HG02678 (cell line): ENCODE results near the gene CFAP97D2.
A peak's percentile ranks its signal among the peaks of the same experiment; 100 is the strongest.
"Not testable (repeated sequence)": the region's sequence is repeated elsewhere in the genome, so short reads cannot be mapped to it uniquely, and the experiment has no call there.

Experiments used
- ATAC-seq: cut with Tn5 transposase; IDR thresholded peaks from one replicate; pipeline ENCODE4 v1.9.1; 2021; ENCODE audit warnings: mild to moderate bottlenecking, moderate library complexity; ENCODE audit not compliant: unreplicated experiment

CFAP97D2 gene

DNA sequence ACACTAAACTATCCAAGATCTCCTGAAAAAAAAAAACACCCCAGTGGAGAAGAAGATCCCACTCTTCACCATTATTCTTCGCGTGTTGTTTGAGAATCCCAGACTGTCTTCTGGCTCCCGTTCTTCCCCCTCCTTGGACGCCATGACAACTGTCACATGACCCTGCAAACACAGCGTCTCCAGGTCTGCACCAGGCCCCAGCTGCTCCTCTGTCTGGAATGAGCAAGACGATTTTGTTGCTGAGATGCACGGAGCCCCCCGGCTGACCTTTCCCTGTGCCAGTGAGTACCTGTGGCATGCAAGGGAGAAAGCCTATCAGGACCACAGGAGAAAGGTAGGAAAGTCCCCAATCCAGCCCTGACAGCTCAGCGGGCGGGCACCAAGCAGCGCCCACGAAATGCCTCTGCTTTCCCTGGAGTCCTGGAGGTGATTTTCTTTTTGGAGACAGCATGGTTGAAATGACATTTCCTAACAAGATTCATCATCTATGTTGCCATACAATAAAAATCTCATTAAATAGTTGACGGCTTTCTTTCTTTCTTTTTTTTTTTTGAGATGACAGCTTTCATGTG, at the start of gene CFAP97D2:
TSS of gene CFAP97D2 (plus strand) at position 171 of the 572 bp plus-strand sequence. CDS start at position 245, 74 bp downstream.
- no peak for ATAC-seq

DNA sequence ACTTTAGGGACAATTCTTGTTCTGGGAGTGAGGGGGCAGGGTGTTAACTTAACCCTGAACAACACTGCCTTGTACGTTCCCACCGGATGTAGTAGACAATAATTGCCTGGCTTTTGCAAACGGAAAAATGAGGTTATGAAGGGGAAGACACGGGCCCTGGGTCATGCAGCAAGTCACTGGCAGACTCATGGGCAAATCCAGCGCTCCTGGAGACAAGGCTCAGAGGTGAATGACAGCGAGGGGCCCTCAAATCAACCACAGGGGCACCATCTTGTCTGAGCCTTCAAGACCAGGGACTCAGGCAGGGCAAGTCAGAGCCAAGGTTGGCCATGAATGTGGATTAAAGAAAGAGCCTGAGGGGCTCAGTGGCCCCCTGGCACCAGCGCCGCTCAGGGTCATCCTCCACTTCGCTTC, 49.4 kb upstream of the CFAP97D2 start:
- ATAC-seq: no peak

DNA sequence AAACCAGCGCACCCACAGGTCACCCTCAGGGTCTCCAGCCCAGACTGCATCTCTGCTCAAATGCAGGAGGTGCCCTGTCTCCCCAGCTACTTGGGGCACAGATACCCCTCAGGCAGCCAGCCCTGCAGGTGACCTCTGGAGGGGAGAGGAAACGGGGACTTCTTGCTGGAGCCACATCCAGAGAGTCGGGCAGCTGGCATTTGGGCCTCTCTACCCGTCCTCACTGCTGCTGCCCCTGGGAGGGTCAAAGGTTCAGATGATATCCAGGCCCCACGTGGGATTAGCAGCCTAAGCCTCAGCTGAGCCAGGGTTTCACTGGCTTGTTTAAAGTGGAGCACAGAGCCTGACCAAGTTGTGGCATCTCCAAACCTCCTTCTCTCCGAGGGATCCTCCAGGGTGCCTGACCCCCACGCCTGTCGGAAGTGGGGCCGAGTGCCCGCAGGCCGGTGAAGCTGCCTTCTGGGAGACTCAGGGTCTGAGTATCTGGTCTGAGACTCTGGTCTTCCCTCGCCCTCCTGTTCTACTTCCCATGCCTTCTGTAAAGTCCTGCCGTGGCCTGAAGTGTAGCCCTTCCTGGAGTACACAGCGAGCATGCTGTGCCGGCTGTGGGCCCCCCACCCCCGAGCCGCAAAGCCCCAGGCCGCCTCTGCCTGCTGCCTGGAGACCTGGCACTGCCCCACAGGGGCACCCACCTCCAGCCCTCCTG, 48.8 kb upstream of the CFAP97D2 start:
- ATAC-seq: no peak

DNA sequence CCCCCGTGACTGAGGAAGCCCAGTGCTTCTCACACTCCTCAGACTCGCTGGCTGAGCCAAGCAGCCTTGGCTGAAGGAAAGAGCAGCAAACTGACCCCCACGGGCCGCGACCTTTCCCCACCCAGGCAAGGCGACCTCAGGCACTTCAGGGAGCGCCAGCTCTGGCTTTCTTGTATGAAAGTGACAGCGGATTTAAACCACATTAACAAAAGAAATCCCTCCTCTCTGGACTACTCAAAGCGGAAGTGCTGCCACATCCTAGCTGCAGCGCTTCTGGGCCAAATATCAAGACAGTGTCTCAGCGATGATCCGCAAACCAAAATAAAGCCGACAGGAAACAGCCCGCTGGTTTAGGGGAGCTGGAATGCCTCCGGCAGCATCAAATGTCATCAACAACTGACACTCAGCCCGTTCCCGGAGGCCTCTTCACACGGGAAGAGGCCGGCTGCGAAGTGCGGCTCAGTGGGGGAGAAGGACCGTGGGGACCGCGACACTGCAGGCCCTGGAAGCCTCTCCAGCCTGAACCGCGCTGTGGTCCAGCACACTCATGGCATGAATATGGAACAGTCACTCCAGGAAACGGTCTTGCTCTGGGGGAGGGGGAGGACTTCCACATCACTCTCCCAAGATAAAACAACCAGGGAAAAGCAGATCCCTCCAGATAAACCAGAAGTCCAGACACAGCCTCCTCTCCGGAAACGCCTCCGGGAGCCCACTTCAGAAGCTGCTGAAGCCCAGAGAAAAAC, 48.0 kb upstream of the CFAP97D2 start:
- no peak for ATAC-seq

DNA sequence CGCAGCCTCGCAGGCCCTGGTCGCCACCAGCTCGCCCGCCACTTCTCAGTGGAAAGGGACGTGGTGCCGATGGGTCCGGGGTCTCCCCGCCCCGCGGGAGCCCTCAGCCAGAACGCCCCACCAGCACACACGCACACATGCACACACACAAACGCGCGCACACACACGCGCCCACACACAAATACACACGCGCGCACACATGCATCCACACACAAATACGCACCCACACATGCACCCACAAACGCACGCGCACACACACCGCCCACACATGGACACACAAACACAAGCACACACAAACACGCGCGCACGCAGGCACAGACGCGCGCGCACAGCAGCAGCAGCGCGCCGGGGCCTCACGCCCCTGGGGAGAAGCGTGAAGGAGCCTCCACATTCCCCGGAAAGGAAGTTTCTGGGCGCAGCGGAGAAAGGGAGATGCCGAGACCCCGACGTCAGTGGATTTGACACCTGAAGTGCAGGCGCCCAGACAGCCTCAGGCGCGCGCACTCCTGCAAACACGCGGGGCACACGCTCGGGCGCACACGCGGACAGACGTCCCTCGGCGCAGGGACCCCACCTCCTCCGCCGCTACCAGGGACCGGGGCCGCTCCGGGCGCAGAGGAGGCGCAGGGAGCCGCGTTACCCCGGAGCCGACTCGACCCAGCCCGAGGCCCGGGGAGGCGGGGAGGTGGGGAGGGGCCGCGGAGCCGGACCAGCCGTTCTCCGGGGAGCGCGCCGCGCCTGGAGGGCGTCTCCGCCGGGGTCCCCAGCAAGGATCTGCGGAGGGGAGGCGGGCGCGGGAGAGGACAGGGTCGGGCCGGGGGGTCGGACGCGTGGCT, 47.3 kb upstream of the CFAP97D2 start:
- peak; percentile 4 for ATAC-seq

DNA sequence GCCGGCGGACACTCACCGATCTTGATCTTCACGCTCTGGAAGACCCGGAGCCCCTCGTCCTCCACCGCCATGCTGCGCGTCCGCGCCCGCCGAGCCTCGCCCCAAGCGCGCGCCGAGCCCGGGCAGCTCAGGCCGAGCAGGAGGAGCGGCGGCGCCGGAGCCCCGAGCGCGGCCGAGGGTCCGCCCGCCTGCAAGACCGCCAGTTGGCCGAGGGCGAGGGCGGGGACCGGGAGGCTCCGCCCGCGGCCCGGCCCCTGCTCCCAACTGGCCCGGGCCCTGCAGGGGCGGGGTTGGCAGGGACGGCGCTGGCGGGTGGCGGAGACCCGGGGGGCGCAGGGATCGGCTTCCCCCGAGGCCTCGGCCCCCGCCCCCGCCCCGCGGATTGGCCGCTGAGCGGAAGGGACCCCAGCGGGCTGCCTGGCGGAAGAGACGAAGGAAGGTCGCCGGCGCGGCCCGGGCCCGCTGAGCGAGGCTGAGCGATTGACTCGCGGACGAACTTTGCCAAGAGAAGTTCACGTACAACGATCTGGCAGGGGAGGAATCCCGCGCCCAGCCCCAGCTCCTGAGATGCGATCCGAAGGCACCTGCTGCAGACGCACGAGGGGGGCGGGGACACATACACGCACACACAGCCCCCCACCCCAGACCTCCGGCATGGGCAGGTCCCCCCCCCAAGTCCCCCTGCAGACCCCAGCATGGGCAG, 46.5 kb upstream of the CFAP97D2 start, which contains the start of gene RASA3:
TSS of gene RASA3 (minus strand) at position 205 of the 703 bp plus-strand sequence. CDS start at position 71, 134 bp downstream.
- ATAC-seq: peak; percentile 65

DNA sequence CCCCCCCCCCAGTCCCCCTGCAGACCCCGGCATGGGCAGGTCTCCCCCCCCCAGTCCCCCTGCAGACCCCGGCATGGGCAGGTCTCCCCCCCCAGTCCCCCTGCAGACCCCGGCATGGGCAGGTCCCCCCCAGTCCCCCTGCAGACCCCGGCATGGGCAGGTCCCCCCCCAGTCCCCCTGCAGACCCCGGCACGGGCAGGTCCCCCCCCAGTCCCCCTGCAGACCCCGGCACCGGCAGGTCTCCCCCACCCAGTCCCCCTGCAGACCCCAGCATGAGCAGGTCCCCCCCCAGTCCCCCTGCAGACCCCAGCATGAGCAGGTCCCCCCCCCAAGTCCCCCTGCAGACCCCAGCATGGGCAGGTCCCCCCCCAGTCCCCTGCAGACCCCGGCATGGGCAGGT, 45.9 kb upstream of the CFAP97D2 start:
- ATAC-seq: not testable (repeated sequence)

DNA sequence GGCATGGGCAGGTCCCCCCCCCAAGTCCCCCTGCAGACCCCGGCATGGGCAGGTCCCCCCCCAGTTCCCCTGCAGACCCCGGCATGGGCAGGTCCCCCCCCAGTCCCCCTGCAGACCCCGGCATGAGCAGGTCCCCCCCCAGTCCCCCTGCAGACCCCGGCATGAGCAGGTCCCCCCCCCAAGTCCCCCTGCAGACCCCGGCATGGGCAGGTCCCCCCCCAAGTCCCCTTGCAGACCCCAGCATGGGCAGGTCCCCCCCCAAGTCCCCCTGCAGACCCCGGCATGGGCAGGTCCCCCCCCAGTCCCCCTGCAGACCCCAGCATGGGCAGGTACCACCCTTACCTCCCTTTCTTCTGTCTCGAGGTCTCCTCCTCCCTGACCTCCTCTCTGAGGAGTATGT, 45.5 kb upstream of the CFAP97D2 start:
- ATAC-seq: not testable (repeated sequence)

DNA sequence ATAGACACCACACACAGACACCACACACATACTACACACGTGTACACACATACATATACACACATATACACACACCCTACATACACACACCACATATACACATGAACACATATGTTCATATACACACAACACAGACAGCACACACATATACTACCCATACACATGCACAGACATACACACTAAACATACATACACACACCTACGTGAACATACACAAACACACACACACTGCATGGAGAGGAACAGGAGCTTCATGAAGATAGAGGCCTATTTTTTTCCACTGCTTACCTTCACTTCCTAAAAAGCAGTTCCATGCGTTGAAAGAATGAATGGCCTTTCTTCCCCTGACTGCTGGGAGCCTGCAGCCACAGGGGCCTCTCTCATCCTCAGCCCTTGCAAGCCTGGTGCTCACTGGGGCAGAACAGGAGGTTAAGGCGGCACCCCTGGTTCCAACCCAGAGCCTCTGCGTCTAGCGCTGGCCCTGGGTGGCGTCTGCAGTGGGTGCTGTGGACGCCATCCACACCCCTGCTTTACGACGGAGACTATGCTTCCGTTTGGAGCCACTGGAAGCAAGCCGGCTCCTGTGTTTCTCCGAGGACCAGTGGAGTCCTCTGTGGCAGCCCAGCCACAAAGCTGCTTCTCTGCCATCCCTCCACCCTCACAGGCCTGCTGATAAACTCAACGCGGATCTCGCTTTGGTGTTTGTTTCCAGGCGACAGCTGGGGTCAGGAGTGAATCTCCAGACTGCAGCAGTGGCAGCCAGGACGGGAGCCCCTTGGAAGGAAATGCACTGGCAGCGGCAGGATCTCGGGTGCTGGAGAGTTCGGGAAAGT, 44.7 kb upstream of the CFAP97D2 start:
- no peak for ATAC-seq

DNA sequence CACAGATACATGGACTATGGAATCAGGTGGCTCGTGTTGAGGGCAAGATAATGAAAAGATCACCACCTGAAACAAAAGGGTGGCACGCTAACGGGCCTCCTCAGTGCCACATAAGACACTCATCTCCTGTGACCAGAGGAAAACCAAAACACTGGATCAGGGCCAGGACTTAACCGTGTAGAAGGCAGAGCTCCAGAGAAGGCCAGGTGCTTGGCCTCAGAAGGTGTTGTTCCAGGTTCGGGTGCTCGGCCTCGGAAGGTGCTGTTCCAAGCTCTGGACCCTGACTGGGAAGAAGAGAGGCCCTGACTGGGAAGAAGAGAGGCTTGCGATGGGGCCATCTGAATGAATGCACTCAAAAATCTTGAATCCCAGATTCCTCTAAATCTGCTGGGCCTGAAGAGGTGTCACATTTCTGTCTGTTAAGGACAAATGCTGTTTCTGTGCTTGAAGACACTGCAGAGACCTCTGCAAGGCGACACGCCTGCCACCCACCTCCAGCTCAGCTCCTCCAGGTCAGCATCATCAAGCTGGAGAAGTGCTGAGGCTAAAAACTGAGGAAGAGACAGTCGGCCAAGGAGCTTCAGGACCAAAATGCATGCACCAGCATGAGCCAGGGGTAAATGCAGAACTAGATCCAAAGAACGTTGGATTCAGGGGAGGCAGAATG, 44.0 kb upstream of the CFAP97D2 start:
- ATAC-seq: no peak

DNA sequence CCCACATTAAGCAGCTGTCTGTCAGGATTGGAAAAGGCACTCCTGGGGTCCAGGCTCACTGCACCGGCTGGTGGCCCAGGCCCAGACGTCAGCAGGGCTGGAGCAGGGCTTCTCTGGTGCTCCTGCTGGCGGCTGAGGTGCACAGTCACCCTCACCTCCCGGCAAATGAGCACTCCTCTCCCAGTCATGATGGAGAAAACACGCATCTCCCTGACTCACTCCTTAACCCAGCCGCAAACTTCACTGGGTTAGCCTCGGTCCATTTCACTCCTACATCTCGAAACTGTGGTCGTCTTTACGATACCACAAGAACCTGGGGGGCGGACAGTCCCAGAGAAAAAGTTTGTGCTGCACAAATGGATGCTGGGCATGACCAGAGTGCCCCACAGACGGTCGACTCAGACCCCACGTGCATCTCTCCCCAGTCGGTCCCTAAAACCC, 43.3 kb upstream of the CFAP97D2 start:
- ATAC-seq: no peak

DNA sequence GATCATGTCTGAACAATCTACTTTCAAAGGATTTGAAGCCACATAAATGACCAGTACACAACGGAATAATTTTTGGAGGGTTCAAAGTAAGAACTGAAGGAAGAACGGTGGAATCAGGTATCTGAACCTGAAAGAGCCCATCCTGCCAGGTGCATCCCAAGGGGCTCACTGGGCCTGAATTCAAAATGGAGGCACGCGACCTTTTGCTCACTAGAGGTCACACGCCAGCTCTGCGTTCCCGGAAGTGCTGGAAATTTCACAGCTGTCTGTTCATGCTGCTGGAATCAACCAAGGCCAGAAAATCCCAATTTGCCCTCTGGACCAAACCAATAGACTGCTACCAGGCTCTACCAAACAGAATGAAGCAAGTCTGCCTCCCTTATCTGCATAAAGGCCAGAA, 42.5 kb upstream of the CFAP97D2 start:
- ATAC-seq: no peak

DNA sequence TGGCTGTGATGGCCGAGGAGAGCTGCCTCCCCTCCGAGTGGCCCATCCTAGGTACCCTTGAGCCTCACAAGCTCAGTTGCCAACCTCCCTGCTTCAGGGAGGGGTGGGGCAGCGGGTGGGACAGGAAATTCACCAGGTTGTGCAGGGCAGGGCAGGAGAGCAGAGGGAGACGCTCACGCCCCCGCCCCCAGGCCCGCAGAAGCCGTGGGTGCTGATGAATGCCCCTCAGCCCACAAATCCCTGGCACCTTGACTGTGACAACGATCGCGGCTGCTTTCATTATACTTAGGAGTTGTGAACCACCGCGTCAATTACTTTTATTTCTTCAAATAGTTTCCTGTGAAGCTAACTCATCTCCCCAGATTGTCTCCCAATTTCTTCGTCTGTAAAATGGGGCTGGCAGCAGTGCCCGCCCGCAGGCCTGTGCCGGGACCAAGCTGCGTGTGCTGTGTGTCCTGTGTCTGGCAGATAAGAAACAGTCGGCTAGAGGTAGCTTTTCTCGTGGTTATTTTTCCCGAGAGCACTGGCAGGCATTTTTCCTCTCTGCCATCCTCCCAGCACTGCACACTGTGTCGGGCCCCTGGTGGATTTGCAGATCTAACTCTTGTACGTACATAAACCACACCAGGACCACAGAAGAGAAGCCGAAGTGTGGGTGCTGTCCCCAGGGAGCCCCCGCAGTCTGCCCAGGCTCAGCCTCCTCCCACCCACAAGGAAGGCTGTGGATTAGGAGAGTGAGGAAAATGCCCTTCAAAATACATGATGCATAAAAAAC, 38.7 kb upstream of the CFAP97D2 start:
- no peak for ATAC-seq

DNA sequence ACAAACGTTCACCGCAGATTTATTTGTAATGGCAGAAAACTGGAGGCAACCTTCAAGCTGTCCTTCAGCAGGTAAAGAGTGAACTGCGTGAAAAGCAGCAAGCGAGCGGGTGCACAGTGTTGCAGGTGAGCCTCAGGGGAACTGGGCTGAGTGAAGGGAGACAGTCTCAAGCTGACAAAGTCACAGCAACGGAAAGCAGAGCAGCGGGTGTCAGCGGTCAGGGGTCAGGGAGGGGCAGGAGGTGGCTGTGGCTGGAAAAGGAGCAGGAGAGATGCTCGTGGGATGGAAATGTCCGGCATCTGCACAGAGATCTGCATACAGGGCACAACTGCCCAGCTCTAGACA, 38.2 kb upstream of the CFAP97D2 start:
- ATAC-seq: no peak

DNA sequence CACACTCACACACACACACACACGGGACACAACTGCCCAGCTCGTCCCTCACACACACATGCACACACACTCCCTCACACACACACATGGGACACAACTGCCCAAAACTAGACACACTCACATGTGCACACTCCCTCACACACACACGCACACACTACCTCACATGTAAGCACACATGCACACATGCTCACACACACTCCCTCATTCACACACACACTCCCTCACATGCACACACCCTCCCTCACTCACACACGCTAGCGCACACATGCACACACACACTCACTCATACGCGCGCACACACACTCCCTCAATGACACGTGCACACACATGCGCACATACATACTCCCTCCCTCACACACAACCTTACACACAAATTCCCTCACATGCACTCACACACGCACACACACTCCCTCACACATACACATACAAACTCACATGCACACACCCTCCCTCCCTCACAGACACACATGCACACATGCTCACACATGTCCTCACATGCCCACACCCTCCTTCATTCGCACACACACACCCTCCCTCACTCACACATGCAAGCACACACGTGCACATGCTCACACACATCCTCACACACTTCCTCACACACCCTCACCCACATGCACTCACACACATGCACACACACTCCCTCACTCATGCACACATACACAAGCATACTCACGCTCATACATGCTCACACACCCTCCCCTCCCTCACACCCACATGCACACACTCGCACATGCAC, 37.6 kb upstream of the CFAP97D2 start:
- no peak for ATAC-seq

DNA sequence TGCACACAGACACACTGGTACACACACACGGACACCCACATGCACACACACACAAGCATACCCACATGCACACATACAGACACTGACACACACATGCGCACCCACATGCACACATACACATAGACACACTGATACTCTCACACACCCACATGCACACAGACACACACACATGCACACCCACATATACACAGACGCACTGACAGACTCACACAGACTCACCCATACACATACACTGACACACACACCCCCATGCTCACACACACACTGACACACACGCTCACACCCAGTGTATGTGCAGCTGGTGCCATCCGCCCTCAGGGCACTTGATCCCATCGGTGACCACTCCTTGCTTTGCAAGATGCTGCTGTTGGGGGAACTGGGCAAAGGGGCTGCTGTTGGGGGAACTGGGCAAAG, 36.9 kb upstream of the CFAP97D2 start:
- no peak for ATAC-seq

DNA sequence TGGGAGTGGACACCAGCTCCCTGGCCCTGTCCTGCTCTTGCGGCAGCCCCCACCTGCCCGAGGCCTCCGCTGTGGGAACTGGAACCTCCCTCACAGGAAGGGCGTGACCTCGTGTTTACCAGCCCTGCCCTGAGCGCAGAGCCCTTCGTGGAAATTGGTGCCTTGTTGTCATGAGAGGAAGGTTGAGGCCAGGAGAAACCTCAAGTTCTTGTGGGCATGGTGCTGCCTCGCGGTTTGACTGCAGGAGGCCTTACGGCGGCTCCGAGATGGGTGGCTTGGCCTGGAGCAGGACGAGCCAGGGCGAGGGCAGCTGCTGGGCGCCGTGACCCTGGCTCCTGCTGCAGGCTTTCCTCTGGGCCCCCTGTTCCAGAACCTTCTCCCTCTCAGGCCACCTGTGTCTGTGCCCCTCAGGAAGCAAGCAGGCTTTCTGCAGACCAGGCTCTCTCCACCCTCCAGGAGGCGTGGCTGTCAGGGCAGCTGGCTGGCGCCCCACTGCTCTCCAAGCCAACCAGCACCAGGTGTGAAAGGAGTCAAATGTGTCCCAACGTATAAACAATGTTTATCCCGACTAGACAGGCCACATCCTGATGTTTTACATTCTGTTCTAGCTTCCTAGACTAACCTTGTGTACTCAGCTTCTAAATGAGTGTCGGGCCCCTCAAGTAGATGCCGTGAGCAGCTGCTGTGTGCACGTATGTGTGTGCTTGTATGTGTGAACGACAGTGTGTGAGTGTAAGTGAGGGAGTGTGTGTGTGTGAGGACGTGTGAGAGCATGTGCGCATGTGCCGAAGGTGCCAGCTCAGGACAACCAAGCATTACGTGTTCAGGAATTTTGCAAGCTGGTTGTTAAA, 36.2 kb upstream of the CFAP97D2 start:
- no peak for ATAC-seq
